ENCODE measurements around the gene ALOX12B. TPM values are rescaled to one million over a fixed set of nuclear protein-coding genes. Genes with fewer than 3 reads are reported as not detected.
"Not testable (repeated sequence)": the region's sequence is repeated elsewhere in the genome, so short reads cannot be mapped to it uniquely, and the experiment has no call there.

ALOX12B gene
- total RNA-seq, 1 donor from 2014 or later = not detected

- Histone ChIP-seq H3K9ac (ENCODE audit: low read depth in 1 of 3, low read length in 3 of 3) (no peak overlapping the region), H3K9me3 (ENCODE audit: control insufficient read depth in 3 of 3, low read length in 3 of 3) (no peaks in the 10 kb centered on the region), H3K4me3 (ENCODE audit: low read length in 3 of 3) (no peak overlapping the region), H3K27me3 (ENCODE audit: control insufficient read depth in 3 of 3, insufficient read depth in 3 of 3, low read length in 3 of 3) (peaks cover 13 to 31% (median 14%) of the 10 kb centered on the region in 3 donors), H3K4me1 (ENCODE audit: control insufficient read depth in 3 of 3, insufficient read depth in 3 of 3, low read length in 3 of 3) (no peaks in the 10 kb centered on the region), H3K36me3 (ENCODE audit: control insufficient read depth in 3 of 3, insufficient read depth in 3 of 3, low read length in 3 of 3) (no peaks in the 10 kb centered on the region), H3K27ac (ENCODE audit: low read depth, low read length) (no peak overlapping the region)
Observed at GRCh38 chr17:8032442-8032841, 55.1 kb downstream of the ALOX12B start.

GRCh38 chr17:8031950-8032349 is 55.6 kb downstream of the ALOX12B start:
- no peak overlapping the region for H3K27ac ChIP-seq (ENCODE audit: low read depth, low read length)
- no peaks in the 10 kb centered on the region for H3K9me3 ChIP-seq (ENCODE audit: control insufficient read depth in 3 of 3, low read length in 3 of 3)
- peaks cover 13 to 31% (median 14%) of the 10 kb centered on the region in 3 donors for H3K27me3 ChIP-seq (ENCODE audit: control insufficient read depth in 3 of 3, insufficient read depth in 3 of 3, low read length in 3 of 3)
- no peaks in the 10 kb centered on the region for H3K36me3 ChIP-seq (ENCODE audit: control insufficient read depth in 3 of 3, insufficient read depth in 3 of 3, low read length in 3 of 3)
- H3K4me3 ChIP-seq (ENCODE audit: low read length in 3 of 3) = no peak overlapping the region
- H3K9ac ChIP-seq (ENCODE audit: low read depth in 1 of 3, low read length in 3 of 3) = no peak overlapping the region
- H3K4me1 ChIP-seq (ENCODE audit: control insufficient read depth in 3 of 3, insufficient read depth in 3 of 3, low read length in 3 of 3) = no peaks in the 10 kb centered on the region

- no peak overlapping the region for H3K4me3 ChIP-seq (ENCODE audit: low read length in 3 of 3)
- H3K27me3 ChIP-seq (ENCODE audit: control insufficient read depth in 3 of 3, insufficient read depth in 3 of 3, low read length in 3 of 3) = peaks cover 13 to 31% (median 14%) of the 10 kb centered on the region in 3 donors
- no peak overlapping the region for H3K9ac ChIP-seq (ENCODE audit: low read depth in 1 of 3, low read length in 3 of 3)
- H3K36me3 ChIP-seq (ENCODE audit: control insufficient read depth in 3 of 3, insufficient read depth in 3 of 3, low read length in 3 of 3) = no peaks in the 10 kb centered on the region
- H3K4me1 ChIP-seq (ENCODE audit: control insufficient read depth in 3 of 3, insufficient read depth in 3 of 3, low read length in 3 of 3) = no peaks in the 10 kb centered on the region
- H3K9me3 ChIP-seq (ENCODE audit: control insufficient read depth in 3 of 3, low read length in 3 of 3) = no peaks in the 10 kb centered on the region
- H3K27ac ChIP-seq (ENCODE audit: low read depth, low read length) = no peak overlapping the region
Observed at GRCh38 chr17:8031261-8031661, 56.3 kb downstream of the ALOX12B start.

GRCh38 chr17:8029121-8029520 is 58.4 kb downstream of the ALOX12B start:
- no peaks in the 10 kb centered on the region for H3K4me1 ChIP-seq (ENCODE audit: control insufficient read depth in 3 of 3, insufficient read depth in 3 of 3, low read length in 3 of 3)
- no peak overlapping the region for H3K27ac ChIP-seq (ENCODE audit: low read depth, low read length)
- H3K27me3 ChIP-seq (ENCODE audit: control insufficient read depth in 3 of 3, insufficient read depth in 3 of 3, low read length in 3 of 3) = peaks cover 13 to 31% (median 14%) of the 10 kb centered on the region in 3 donors
- H3K9me3 ChIP-seq (ENCODE audit: control insufficient read depth in 3 of 3, low read length in 3 of 3) = no peaks in the 10 kb centered on the region
- H3K36me3 ChIP-seq (ENCODE audit: control insufficient read depth in 3 of 3, insufficient read depth in 3 of 3, low read length in 3 of 3) = no peaks in the 10 kb centered on the region
- no peak overlapping the region for H3K4me3 ChIP-seq (ENCODE audit: low read length in 3 of 3)
- no peak overlapping the region for H3K9ac ChIP-seq (ENCODE audit: low read depth in 1 of 3, low read length in 3 of 3)

GRCh38 chr17:8025176-8025911 is 62.2 kb downstream of the ALOX12B start:
- no peaks in the 10 kb centered on the region for H3K4me1 ChIP-seq (ENCODE audit: control insufficient read depth in 3 of 3, insufficient read depth in 3 of 3, low read length in 3 of 3)
- peaks cover 7 to 19% (median 17%) of the 10 kb centered on the region in 3 donors for H3K27me3 ChIP-seq (ENCODE audit: control insufficient read depth in 3 of 3, insufficient read depth in 3 of 3, low read length in 3 of 3)
- H3K4me3 ChIP-seq (ENCODE audit: low read length in 3 of 3) = no peak overlapping the region
- no peaks in the 10 kb centered on the region for H3K9me3 ChIP-seq (ENCODE audit: control insufficient read depth in 3 of 3, low read length in 3 of 3)
- H3K36me3 ChIP-seq (ENCODE audit: control insufficient read depth in 3 of 3, insufficient read depth in 3 of 3, low read length in 3 of 3) = no peaks in the 10 kb centered on the region
- H3K9ac ChIP-seq (ENCODE audit: low read depth in 1 of 3, low read length in 3 of 3) = no peak overlapping the region
- H3K27ac ChIP-seq (ENCODE audit: low read depth, low read length) = no peak overlapping the region

- H3K36me3 ChIP-seq (ENCODE audit: control insufficient read depth in 3 of 3, insufficient read depth in 3 of 3, low read length in 3 of 3); H3K27ac ChIP-seq (ENCODE audit: low read depth, low read length); H3K4me3 ChIP-seq (ENCODE audit: low read length in 3 of 3): not testable (repeated sequence)
Observed at GRCh38 chr17:8024161-8024560, 63.4 kb downstream of the ALOX12B start.

More at GRCh38 chr17:8024161-8024560, 63.4 kb downstream of the ALOX12B start:
- H3K9me3 ChIP-seq (ENCODE audit: control insufficient read depth in 3 of 3, low read length in 3 of 3); H3K4me1 ChIP-seq (ENCODE audit: control insufficient read depth in 3 of 3, insufficient read depth in 3 of 3, low read length in 3 of 3); H3K9ac ChIP-seq (ENCODE audit: low read depth in 1 of 3, low read length in 3 of 3): not testable (repeated sequence)
- H3K27me3 ChIP-seq (ENCODE audit: control insufficient read depth in 3 of 3, insufficient read depth in 3 of 3, low read length in 3 of 3) = peaks cover 3 to 17% (median 15%) of the 10 kb centered on the region in 3 donors

Small RNAs within 50 kb of the gene (small RNA-seq; reads per million reads assigned to genes)
- gene MIR4314 = not detected

Other genes with a start within 250 kb of the ALOX12B start
- gene TMEM88, start 232.7 kb downstream of the ALOX12B start, total RNA-seq = 7.3 TPM
- gene NAA38, start 230.2 kb downstream of the ALOX12B start, total RNA-seq = 50.1 TPM
- gene CYB5D1, start 229.7 kb downstream of the ALOX12B start, total RNA-seq = 3.7 TPM
- 76.2 TPM for gene CHD3, start 198.9 kb downstream of the ALOX12B start, total RNA-seq
- 2.6 TPM for gene RNF227, start 171.4 kb downstream of the ALOX12B start, total RNA-seq
- 0.52 TPM for gene KCNAB3, start 157.9 kb downstream of the ALOX12B start, total RNA-seq
- gene TRAPPC1, start 155.8 kb downstream of the ALOX12B start, total RNA-seq = 17.2 TPM
- gene CNTROB, start 155.5 kb downstream of the ALOX12B start, total RNA-seq = 9.9 TPM
- gene GUCY2D, start 85.1 kb downstream of the ALOX12B start, total RNA-seq = not detected
- 0.52 TPM for gene ALOX15B, start 48.7 kb downstream of the ALOX12B start, total RNA-seq
- gene ALOXE3, start 30.8 kb upstream of the ALOX12B start, total RNA-seq = not detected
- under 0.01 TPM for gene HES7, start 36.4 kb upstream of the ALOX12B start, total RNA-seq
- 37.1 TPM for gene PER1, start 64.7 kb upstream of the ALOX12B start, total RNA-seq
- gene VAMP2, start 75.2 kb upstream of the ALOX12B start, total RNA-seq = 8.4 TPM
- 25.1 TPM for gene TMEM107, start 88.7 kb upstream of the ALOX12B start, total RNA-seq
- gene BORCS6, start 102.5 kb upstream of the ALOX12B start, total RNA-seq = 4.7 TPM
- gene AURKB, start 122.9 kb upstream of the ALOX12B start, total RNA-seq = 5.7 TPM
- 3.7 TPM for gene CTC1, start 160.3 kb upstream of the ALOX12B start, total RNA-seq
- gene PFAS, start 161.6 kb upstream of the ALOX12B start, total RNA-seq = 16.7 TPM
- gene RANGRF, start 201.0 kb upstream of the ALOX12B start, total RNA-seq = 6.8 TPM
- 0.52 TPM for gene SLC25A35, start 207.7 kb upstream of the ALOX12B start, total RNA-seq
- gene ARHGEF15, start 222.5 kb upstream of the ALOX12B start, total RNA-seq = 2.6 TPM

Measured in skeletal muscle tissue (tissue), 5 donors.